NCI-H128 (cell line): ENCODE results near the gene MCU.

Source experiments
- DNase-seq: peaks from one replicate; lab custom pipeline; 2025; ENCODE audit not compliant: unreplicated experiment; lab: John Stamatoyannopoulos, UW

The MCU gene

GRCh38 chr10:72932259-72933015 lies 240.5 kb downstream of the MCU start:
- no peak for DNase-seq

- DNase-seq: no peak
Measured at GRCh38 chr10:72935361-72935760, 243.4 kb downstream of the MCU start.
